GM19043 (cell line): Measurements from ENCODE around the gene MTCH1.

Source experiments
- ATAC-seq: cut with Tn5 transposase; IDR thresholded peaks from one replicate; pipeline ENCODE4 v1.9.1; 2021; ENCODE audit warnings: low read depth; ENCODE audit not compliant: unreplicated experiment

Gene MTCH1

DNA sequence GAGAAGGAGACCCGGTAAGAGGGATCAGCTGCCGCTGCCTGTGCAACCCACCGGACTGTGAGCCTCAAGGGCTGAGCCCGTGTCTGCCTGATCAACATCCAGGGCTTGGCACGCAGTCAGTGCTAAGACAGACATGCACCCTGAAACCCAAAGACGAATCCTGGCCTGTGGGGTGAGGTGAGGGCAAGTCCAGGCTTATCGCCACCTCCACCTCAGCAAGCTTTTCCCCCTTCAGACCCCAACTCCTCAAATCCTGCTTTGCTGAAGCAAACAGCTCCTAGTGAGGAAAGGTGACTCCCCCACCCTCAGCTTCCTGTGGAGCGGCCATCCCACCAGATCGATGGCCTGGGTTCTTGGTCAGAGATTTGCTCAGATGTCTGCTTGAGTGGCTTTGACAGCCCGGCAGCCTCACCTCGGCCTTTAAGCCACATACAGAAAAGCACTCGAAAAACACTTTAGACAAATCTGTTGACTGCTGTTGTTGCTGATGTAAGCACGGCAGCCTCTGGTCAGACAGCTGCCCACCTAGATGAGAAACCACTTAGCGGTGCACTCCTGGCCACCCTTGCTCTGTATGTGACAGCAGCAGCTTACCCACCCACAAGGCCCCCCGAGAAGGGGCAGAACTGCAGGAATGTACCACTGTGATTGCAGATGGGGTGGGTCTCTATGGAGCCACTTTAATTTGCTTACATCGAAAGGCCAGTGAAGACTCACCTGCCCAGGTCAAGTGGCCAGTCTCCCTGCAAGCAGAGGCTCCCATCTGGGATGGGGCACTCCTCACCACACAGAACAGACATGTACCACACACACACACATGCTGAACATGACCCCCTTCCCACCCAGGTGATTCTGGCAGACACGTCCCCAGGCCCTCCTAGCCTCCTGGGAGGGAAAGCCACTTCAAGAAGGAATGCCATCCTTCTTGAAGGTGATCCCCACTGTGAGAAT is 14.8 kb downstream of the MTCH1 start:
- no peak for ATAC-seq

DNA sequence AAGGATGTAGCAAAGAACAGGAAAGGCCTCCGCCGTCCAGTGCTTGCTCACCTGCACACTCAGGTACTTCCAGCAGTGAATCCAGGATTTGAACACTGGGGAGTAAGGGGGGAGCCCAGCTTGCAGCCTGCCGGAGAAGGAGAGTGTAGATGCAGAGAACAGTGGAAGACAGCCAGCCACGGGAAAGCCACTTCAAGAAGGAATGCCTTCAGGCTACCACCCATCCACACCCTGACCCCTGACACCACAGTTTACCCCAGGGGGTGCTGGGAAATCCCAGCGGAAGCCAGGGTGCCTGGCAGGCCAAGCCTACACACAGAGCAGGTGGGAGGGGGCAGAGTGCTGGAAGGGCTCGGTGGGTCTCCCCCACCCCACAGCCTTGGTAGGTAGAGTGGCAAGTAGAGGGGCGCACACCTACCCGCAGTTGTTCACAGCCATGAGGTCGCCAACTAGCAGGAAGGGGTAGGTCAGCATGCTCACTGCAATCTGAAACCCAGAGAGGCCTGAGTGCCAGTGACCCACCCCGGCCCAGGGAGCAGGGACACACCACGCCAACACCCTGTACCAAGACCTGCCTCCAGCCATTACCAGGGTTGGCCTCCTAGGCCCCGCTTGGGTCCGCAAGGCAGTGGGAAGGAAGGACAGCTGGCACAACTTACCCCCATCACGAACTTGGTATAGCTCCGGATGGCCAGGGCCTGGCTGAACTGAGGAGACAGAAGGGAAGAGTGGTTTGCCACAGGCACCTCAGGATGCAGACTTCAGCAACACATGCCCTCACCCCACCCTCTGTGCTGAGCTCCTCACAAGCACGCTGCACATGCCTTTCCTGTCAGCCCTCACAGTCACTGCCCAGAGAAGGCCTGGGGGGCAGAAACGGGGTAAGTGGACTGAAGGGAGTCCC is 15.8 kb downstream of the MTCH1 start:
- no peak for ATAC-seq

GRCh38 chr6:36969240-36969691 is 16.7 kb downstream of the MTCH1 start:
- ATAC-seq: no peak

DNA sequence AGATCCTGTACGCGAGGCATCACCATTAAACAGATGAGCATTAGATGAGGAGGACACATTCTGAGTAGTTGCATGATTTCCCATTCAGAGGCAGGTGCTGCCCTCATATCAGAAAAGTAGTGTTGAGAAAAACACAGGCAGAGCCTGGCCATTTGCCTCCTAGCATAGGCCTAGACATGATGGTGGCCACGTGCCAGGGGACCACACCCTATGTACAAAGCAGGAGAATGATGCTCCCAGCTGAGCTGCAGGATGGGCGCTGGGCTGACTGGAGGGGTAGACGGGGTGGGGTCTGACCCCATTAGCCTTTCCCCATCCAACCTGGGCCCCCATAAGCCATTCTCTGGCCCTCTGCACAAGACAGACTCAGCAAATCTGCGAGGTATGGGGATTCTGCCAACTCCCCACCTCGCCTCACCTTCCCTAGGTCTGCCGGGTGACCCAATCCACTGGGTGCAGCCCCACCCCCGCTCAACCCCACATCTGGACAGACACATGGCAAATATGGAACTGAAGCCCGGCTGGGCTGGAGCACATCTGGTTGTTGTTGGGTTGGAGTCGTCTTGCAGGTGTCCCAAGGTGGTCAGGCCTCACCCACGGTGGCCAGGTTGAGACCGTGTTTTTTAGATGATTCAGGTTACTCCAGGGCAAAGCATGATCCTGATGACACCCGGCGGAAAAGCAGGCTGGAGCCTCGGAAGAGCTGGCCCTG is 17.6 kb downstream of the MTCH1 start:
- ATAC-seq: no peak

DNA sequence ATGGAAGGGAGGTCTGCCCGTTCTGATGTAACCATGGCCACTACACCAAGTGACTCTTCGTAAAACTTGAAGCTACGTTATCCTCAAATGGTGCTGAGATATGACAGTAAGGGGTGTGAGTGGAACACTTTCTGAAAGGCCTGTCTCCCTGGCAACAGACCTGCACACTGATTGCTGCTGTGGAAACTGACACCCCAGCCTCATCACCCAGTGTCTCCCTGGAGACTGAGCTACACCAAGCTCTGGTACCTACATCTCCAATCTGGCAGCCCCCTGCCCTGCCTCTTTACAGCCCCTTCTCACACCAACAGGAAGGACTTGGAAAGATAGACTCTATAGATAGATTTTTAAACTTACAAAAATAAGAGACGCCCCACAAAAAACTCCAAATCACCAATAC is 18.2 kb downstream of the MTCH1 start:
- ATAC-seq: no peak

- ATAC-seq: no peak
These were observed 18.7 kb downstream of the MTCH1 start for GRCh38 chr6:36967301-36967700.

GRCh38 chr6:36964908-36965307 is 21.1 kb downstream of the MTCH1 start:
- no peak for ATAC-seq

DNA sequence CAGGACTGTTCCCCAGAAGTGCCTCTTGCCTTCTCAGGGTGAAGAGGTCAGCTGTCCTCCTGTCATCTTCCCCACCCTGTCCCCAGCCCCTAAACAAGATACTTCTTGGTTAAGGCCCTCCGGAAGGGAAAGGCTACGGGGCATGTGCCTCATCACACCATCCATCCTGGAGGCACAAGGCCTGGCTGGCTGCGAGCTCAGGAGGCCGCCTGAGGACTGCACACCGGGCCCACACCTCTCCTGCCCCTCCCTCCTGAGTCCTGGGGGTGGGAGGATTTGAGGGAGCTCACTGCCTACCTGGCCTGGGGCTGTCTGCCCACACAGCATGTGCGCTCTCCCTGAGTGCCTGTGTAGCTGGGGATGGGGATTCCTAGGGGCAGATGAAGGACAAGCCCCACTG is 21.6 kb downstream of the MTCH1 start:
- no peak for ATAC-seq

DNA sequence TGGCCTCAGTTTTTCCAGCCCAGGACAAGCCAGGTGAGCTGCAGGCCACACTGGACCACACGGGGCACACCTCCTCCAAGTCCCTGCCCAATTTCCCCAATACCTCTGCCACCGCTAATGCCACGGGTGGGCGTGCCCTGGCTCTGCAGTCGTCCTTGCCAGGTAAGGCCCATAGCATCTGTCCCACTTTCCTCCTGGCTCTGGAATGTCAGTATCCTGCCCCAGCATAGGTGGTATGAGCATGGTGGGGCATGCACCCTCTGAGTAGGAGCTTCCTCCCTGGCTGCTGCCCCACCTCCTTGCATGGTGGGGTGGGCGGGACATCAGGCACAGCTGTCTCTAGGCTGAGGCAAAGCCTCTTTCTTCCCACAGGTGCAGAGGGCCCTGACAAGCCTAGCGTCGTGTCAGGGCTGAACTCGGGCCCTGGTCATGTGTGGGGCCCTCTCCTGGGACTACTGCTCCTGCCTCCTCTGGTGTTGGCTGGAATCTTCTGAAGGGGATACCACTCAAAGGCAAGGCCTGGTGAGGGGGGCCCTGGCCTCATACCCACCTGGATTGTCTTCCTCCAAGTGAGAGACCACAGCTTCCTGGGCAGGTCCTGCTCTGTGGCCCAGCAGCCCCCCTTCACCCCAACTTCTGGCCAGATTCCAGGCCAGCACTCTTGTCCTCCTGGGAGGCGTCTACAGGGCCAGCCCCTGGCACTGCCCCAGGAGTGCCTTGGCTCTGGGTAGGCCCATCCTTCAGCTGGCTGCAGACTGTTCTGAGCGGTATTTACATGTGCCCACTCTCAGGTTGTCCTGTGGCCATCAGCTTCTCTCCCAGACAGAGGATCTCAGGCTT is 22.3 kb downstream of the MTCH1 start:
- no peak for ATAC-seq

GRCh38 chr6:36962874-36963273 is 23.1 kb downstream of the MTCH1 start:
- no peak for ATAC-seq

- no peak for ATAC-seq
These were observed 24.3 kb downstream of the MTCH1 start for GRCh38 chr6:36961441-36962435.

GRCh38 chr6:36959555-36960250 is 26.3 kb downstream of the MTCH1 start:
- no peak for ATAC-seq

GRCh38 chr6:36958775-36959554 is 27.0 kb downstream of the MTCH1 start:
- no peak for ATAC-seq

DNA sequence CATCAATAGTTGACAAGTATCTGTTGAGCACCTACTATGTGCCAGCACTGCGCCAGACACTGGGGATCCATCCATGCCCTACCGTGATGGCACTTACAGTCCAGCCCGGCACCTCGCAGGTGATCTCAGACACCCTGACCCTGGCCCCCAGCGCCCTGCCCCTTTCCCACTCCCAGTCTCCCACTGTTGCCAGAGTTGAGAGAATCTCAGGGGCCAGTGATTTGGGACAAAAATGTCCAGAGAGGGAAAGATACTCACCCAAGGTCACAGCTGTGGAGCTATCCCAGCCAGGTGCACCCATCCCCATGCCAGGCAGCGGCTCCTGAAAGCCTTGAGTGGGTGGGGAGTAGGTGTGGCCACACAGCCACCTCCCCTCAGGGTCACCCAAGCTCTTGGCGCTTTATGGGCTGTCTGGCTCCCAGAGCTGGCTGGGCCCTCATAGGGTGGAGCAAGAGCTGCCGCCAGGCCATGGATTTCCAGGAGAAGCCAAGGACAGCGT is 28.2 kb downstream of the MTCH1 start:
- ATAC-seq: no peak

DNA sequence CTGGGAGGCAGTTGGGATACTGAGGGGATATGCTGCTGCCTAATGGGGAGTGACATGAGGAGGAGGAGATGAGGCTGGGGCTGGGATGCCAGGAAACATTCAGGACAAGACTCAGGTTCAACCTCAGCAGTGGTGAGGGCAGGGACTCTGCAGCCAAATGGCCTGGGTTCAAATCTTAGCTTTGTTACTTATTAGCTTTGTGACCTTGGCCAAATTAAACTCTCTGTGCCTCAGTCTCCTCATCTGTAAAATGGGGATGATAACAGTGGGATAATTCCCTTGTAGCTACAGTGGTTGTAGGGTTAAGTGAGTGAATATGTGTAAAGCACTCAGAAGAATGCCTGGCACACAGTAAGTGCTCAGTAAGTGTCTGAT is 29.6 kb downstream of the MTCH1 start:
- no peak for ATAC-seq

DNA sequence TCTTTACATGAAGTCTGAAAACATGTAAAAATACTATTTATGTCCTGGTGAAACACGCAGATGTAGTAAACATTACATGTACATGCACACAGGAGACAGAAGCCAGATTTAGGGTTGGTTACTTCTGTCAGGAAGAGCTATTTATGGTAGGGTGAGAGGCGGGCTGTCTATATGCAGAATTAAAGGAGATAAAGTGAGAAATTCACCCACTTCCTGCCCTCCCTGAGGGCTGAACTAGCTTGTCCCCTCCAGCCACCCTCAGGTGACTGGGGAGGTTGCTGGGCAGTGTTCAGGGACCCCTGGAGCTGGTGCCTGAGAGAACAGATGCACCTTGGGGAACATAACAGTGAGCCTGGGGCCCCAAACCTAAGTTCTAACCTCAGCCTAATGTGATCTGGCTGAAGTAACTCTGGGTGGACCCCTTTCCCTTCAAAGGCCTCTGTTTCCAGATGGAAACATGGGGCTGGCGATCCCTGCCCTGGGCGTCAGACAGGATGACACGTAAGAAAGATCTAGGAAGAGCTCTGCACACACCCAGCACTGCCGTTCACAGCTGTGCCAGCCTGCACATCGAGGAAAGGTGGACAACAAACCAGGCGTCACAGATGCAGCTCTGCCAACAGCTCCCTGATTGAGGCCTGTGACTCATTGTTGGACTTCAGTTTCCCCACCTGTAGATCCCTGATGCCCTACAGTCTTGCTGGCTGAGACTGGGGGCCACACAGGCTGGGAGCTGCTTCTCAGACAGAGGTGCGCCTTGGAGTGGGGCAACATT is 30.1 kb downstream of the MTCH1 start:
- no peak for ATAC-seq
